Middle frontal gyrus (tissue), 1 donor: Measurements from ENCODE around the gene KLF7.

Experiments
- DNase-seq: peaks from one replicate; pipeline ENCODE4 v3.0.0-alpha.2; 2015; ENCODE audit warnings: low spot score; ENCODE audit errors: extremely low spot score

The KLF7 gene

GRCh38 chr2:207129821-207130220 lies 35.9 kb downstream of the KLF7 start:
- no peak for DNase-seq

- DNase-seq = no peak
These were observed 36.9 kb downstream of the KLF7 start for GRCh38 chr2:207128867-207129266.

GRCh38 chr2:207126724-207127308 lies 38.9 kb downstream of the KLF7 start:
- no peak for DNase-seq

- no peak for DNase-seq
These were observed 41.9 kb downstream of the KLF7 start for GRCh38 chr2:207123776-207124391.

DNA sequence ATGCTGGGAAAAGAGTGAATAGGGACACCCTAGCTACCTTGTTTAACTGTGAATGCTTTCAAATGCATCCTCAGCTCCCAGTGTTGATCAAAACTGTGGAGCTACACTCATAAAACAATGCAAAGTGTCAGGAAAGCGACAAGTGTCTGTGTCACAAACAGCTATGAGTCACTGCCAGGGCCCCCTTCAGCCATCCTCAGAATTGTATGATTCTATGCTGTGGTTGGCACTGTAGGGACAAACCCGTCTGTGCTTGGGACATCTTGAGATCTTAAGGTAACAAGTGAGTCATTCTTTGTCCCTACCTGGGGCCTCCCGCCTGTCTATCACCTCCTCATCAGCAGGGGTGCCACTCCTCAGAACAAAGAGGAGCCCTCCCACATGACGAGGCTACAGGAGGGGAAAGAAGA lies 42.4 kb downstream of the KLF7 start:
- DNase-seq = no peak

- DNase-seq = no peak
These were observed 43.0 kb downstream of the KLF7 start for GRCh38 chr2:207122651-207123334.

DNA sequence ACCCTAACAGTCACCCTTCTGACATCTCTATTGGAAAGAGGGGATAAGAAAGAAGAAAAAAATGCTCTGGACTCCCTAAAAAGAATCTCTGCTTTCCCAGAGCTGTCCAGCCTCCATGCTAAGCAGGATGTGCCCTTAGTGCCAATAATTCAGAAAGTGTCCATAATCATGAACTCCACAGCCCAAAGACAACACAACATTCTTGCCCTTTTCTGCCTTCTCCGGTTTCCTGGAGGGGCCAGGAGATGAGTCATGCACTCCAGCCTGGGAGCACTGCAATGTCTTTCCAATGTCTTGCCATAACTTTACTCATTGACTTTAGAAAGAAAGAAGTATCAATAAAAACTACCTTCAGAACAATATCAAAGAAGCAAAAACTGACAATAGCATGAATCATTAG lies 44.0 kb downstream of the KLF7 start:
- no peak for DNase-seq

DNA sequence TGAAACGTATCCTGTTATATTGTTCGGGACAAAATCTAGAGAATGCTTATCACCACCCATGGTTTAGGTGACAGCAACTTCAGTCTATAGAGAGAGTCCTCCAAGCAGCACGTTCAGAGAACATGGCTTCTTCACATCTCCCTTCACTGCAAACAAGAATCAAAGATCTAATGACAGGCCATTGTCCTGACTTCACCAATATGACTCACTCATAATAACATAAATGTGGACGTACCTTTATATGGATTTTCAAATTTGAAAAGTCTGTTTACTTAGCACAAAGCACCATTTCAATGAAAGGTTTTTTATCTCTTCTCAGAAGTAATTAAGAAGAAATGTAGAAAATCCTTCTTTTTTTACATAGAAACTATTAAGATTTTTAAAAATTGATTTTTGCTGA lies 46.7 kb downstream of the KLF7 start:
- DNase-seq = no peak

DNA sequence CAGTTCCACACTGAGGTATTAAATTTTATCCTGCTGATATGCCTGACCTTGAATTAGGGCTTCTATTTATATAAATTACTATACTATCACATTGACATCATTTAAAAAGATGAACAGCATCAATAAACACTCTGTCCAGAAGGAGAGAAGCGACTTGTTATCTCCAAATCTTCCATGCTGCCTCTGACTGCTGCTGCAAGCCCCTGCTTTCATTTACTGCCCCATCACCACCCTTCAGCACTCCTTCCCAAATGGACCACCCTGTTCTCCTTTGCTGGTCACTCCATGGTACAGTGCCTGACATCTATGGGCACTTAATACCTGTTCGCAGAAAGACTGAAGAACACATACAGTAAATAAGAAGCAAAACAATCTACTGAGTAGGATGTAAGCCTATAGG lies 48.1 kb downstream of the KLF7 start:
- DNase-seq = no peak

DNA sequence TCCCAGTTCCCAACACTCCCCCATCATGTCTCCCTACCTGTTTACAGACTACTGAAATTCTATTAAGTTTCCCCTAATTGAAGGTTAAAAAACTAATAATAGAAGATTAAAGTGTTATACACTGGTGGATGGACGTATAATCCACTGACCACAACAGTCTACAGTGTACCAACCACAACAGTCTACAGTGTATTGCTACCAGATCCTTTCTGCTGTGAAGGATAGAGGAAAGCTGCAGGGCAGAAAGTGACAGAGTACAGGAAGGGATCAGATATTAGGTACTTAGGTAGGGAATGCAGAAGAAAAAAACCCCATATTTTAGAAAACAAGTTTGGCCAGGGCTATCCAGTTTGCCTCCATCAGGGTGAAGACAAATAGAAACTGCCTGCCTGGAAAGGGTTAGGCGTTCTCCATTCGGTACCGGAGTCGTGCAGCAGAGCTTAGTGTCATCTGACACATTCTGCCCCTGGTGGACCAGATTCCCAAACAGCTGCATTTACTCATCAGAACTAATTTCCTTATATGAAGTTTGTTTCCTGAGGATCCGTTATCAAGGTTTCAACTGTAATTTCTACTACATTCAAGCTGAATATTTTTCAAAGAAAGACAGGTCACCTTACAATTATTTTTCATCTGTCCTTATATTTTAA lies 49.9 kb downstream of the KLF7 start:
- DNase-seq = no peak

GRCh38 chr2:207113414-207113813 lies 52.3 kb downstream of the KLF7 start:
- DNase-seq = peak; percentile 45

- DNase-seq = no peak
These were observed 53.0 kb downstream of the KLF7 start for GRCh38 chr2:207112785-207113184.

- DNase-seq = no peak
These were observed 53.4 kb downstream of the KLF7 start for GRCh38 chr2:207112383-207112782.

GRCh38 chr2:207111757-207112156 lies 54.0 kb downstream of the KLF7 start:
- DNase-seq = no peak

DNA sequence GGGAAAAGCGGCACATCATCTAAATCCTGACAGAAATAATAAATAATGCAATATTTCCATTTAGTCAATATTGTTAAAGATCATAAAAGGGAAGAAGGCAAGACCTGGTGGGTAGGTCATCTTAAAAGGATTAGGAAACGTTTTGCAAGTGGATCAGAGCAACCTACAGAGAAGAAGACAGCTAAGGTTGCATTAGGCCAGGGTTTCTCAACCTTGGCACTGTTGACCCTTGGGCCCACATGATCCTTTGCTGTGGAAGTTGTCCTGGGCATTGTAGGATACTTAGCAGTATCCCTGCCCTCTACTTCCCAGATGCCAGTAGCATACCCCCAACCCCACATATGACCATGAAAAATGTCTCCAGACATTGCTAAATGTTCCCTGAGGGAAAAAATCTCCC lies 55.0 kb downstream of the KLF7 start:
- no peak for DNase-seq

- no peak for DNase-seq
These were observed 55.4 kb downstream of the KLF7 start for GRCh38 chr2:207110310-207110709.

DNA sequence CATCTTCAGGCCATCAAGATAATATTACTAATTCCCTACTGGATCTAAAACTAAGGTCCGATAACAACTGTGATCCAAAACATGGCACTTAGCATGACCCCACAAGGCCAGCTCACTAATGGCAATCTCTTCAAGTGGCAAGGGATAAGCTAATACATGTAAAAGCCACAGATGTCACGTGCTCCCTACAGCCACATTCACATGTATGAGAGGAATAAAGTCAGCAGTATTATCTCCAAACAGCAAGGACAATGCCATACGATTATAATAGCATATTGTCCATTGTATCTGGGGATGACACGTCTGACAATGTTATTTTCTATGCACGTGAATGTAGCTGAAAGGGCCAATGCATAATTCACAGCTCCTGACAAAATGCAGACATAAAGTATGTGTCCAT lies 56.0 kb downstream of the KLF7 start:
- no peak for DNase-seq

GRCh38 chr2:207108440-207108839 lies 57.3 kb downstream of the KLF7 start:
- DNase-seq = no peak

- no peak for DNase-seq
These were observed 58.2 kb downstream of the KLF7 start for GRCh38 chr2:207107551-207107950.

GRCh38 chr2:207107131-207107530 lies 58.6 kb downstream of the KLF7 start:
- DNase-seq = no peak

GRCh38 chr2:207103132-207103531 lies 62.6 kb downstream of the KLF7 start:
- no peak for DNase-seq

DNA sequence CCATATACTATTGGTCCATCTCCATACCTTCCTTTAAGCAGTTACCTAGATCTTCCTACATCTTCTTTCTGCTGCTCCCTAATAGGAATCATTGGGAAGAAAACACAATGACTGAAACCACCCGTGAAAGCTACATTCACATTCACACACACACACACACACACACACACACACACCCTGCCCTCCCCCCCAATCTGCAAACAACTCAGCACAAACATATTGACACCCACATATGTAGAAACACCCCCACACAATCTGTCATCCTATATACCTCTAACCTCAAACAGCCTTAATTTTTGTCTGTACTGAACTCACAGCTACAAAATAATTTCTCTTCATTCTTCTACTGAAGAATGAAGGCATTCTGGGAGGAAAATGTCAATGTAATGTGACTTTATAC lies 63.8 kb downstream of the KLF7 start:
- no peak for DNase-seq
